Adrenal gland (tissue), 12 donors: Measurements from ENCODE around the gene DUOXA2. TPM values are rescaled to one million over a fixed set of nuclear protein-coding genes. Genes with fewer than 3 reads are reported as not detected.

Experiments
- DNase-seq, 7 donors: peaks; one replicate each; pipeline ENCODE4 v3.0.0-alpha.2; 2019 to 2020
- H3K27ac ChIP-seq, 5 donors: fragments of 200-600 bp; sonication (generic) in 4 of 5; 1 replicate in 3 of 5; 2 replicates in 2 of 5; pipeline versions ENCODE4 v1.5.1 to v1.8.0; 2016 to 2020; ENCODE audit warnings: mild to moderate bottlenecking in 1 of 5
- H3K27me3 ChIP-seq: fragments of 200-600 bp; 2 replicates; pipeline ENCODE4 v1.8.0; 2021
- H3K36me3 ChIP-seq, 2 donors: fragments of 200-600 bp; replicated peaks in 1 of 2; 1 replicate in 1 of 2; 2 replicates in 1 of 2; pipeline versions ENCODE4 v1.5.1 to v1.8.0; 2018 to 2022
- H3K4me1 ChIP-seq, 2 donors: fragments of 200-600 bp; replicated peaks in 1 of 2; 1 replicate in 1 of 2; 2 replicates in 1 of 2; pipeline versions ENCODE4 v1.5.1 to v1.8.0; 2018 to 2021
- H3K4me3 ChIP-seq, 4 donors: fragments of 200-600 bp; sonication (generic) in 3 of 4; one replicate each; pipeline ENCODE4 v1.5.1; 2016 to 2018
- H3K9me3 ChIP-seq, 3 donors: fragments of 200-600 bp; sonication (generic) in 1 of 3; replicated peaks in 1 of 3; 1 replicate in 2 of 3; 2 replicates in 1 of 3; pipeline versions ENCODE4 v1.5.1 to v1.8.0; 2016 to 2021
- POLR2A ChIP-seq, 2 donors: fragments of 450-650 bp; IDR thresholded peaks; one replicate each; pipeline ENCODE4 v1.6.1; 2017; ENCODE audit warnings: antibody characterized with exemption in 2 of 2, mild to moderate bottlenecking in 2 of 2, moderate library complexity in 1 of 2
- WGBS, 4 donors: extraction: QIAGEN DNeasy Blood & Tissue Kit in 2 of 4; methylation state at CpG; one replicate each; pipeline versions ENCODE4 v1.1.5 to v1.1.7; 2013 to 2017; 5-methylcytosine and 5-hydroxymethylcytosine counted together
- intact Hi-C, 2 donors: fragments of 100-400 bp; cut with DNase I; formaldehyde crosslinking; loops; one replicate each; pipeline versions ENCODE4 v1.14.1 to v1.15.0; 2022 to 2023
- polyA plus RNA-seq, 3 donors: library from polyadenylated mRNA; stranded (reverse); fragments of 200-250 nt in 2 of 3; fragments of 350-450 nt in 1 of 3; fragmentation: Illumina TruSeq in 1 of 3; extraction: RNeasy Lipid Tissue Mini Kit (QIAGEN cat#74804) in 1 of 3; gene quantifications; one replicate each; pipeline ENCODE4 v1.2.3, GENCODE V29; 2013 to 2014
- total RNA-seq, 9 donors: library from RNA; depleted of rRNA in 4 of 9; stranded (reverse); fragments of >200 nt in 4 of 9; fragments of 120-200 nt in 1 of 9; fragmentation: NEBNext Ultra II Directional in 1 of 9; extraction: Animal tissue kit (Norgen Biotek cat#: 25700) in 1 of 9; gene quantifications; one replicate each; pipeline versions ENCODE4 v1.1.0 to v1.2.4, GENCODE V29; 2013 to 2023
- TF ChIP-seq, protein P1 (sequence below), 6 experiments: fragments of 450-650 bp in 4 of 6; fragments of 200-600 bp in 2 of 6; sonication (generic) in 1 of 6; IDR thresholded peaks; 1 replicate in 5 of 6; 2 replicates in 1 of 6; pipeline versions ENCODE4 v1.5.1 to v1.8.0; 2016 to 2021; ENCODE audit warnings: antibody characterized with exemption in 6 of 6, mild to moderate bottlenecking in 2 of 6, moderate library complexity in 1 of 6
- donor health status: healthy with polysubstance abuse.
- donor health status: Bipolar disorder and iron deficiency.
- donor health status: DM: yes; HTN: yes; CAD: no.
- donor health status: DM: no; HTN: no; CAD: no.
- donor health status: DM: no; HTN: no; CAD: no.
- donor health status: DM: yes; HTN: yes; CAD: no.

The DUOXA2 gene
- total and polyA plus RNA-seq, 12 donors, result 0.11 to 4.1 (median 0.85) TPM; not detected in 4

DNA sequence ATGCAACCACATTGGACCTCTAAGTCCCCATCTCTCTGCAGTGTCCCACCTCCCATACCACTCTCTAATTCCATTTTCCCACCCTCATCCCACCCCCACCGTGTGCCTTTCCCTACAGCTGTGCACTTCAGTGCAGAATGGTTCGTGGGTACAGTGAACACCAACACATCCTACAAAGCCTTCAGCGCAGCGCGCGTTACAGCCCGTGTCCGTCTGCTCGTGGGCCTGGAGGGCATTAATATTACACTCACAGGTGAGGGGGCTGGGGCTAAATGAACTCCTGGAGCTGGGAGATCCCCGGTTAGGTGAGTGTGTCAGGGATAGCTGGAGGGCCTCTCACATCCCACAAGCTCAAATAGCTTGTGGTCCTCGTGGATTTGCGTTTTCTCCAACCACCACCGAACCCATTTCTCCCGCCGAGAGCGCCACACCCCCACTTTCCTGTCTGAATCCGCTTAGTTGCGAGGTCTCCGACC, 1.9 kb downstream of the DUOXA2 start:
- no peak for TF ChIP-seq POLR2A (IDR thresholded peaks at IDR 0.05)
- TF ChIP-seq, protein P1, sequence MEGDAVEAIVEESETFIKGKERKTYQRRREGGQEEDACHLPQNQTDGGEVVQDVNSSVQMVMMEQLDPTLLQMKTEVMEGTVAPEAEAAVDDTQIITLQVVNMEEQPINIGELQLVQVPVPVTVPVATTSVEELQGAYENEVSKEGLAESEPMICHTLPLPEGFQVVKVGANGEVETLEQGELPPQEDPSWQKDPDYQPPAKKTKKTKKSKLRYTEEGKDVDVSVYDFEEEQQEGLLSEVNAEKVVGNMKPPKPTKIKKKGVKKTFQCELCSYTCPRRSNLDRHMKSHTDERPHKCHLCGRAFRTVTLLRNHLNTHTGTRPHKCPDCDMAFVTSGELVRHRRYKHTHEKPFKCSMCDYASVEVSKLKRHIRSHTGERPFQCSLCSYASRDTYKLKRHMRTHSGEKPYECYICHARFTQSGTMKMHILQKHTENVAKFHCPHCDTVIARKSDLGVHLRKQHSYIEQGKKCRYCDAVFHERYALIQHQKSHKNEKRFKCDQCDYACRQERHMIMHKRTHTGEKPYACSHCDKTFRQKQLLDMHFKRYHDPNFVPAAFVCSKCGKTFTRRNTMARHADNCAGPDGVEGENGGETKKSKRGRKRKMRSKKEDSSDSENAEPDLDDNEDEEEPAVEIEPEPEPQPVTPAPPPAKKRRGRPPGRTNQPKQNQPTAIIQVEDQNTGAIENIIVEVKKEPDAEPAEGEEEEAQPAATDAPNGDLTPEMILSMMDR (IDR thresholded peaks at IDR 0.05), result no peak
- no peak for DNase-seq
- Histone ChIP-seq H3K27ac (no peak overlapping the region), H3K4me1 (peaks cover 6 to 19% of the 10 kb centered on the region in 2 donors), H3K4me3 (no peak overlapping the region), H3K9me3 (no peaks in the 10 kb centered on the region), H3K36me3 (no peaks in the 10 kb centered on the region), H3K27me3 (peaks cover 64% of the 10 kb centered on the region)
- 46 to 65% (median 49%) methylated on average over 15 to 19 of the region's 19 CpGs for WGBS, 4 donors
- intact Hi-C loops, result loop anchor here in 1 of 2 donors (5.0 to 10.0 kb wide), 3 partner anchors 51 to 141 kb away; no protein-coding TSS in a partner anchor

DNA sequence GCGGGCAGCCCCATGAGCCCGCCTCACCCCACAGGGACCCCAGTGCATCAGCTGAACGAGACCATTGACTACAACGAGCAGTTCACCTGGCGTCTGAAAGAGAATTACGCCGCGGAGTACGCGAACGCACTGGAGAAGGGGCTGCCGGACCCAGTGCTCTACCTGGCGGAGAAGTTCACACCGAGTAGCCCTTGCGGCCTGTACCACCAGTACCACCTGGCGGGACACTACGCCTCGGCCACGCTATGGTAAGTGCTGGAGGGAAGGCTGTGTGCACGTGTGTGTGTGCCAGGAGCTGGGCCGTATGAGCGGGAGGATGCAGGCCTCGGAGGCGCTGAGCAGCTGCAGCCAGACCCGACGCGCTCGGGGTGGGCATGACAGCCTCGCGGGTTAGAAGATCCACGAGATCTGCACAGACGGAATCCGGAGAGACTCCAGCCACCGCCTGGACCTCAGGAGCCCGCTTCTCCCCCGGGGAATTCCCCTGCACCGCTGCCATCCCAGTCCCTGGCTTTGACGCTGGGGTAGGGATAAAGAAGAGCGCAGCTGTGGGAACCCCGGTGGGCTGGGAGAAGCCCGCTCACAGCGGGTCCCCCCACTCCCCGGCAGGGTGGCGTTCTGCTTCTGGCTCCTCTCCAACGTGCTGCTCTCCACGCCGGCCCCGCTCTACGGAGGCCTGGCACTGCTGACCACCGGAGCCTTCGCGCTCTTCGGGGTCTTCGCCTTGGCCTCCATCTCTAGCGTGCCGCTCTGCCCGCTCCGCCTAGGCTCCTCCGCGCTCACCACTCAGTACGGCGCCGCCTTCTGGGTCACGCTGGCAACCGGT, 2.6 kb downstream of the DUOXA2 start:
- intact Hi-C loops, result loop anchor here in 1 of 2 donors (5.0 to 10.0 kb wide), 3 partner anchors 51 to 142 kb away; no protein-coding TSS in a partner anchor
- Histone ChIP-seq H3K4me3 (no peak overlapping the region), H3K27me3 (peaks cover 60% of the 10 kb centered on the region)

DNA sequence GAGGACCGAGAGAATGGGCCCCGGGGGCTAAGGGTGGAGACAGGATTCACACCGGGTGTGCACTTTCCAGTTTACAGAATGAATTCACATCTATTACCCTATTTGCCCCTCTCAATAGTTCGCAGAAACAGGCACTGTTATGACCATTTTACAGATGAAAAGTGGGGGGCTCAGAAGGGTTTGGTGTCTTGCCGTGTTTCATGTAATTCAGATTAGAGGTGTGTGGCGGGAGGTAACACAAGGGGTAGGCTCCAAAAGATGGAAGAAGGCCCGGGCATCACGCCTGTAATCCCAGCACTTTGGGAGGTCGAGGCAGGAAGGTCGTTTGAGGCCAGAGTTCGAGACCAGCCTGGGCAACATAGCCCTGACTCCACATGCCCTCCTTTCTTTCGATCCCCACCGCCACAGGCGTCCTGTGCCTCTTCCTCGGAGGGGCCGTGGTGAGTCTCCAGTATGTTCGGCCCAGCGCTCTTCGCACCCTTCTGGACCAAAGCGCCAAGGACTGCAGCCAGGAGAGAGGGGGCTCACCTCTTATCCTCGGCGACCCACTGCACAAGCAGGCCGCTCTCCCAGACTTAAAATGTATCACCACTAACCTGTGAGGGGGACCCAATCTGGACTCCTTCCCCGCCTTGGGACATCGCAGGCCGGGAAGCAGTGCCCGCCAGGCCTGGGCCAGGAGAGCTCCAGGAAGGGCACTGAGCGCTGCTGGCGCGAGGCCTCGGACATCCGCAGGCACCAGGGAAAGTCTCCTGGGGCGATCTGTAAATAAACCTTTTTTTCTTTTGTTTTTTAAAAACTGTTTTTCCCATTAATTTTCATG, 3.4 kb downstream of the DUOXA2 start:
- WGBS, 4 donors, result 40 to 50% (median 46%) methylated on average over 21 to 33 of the region's 33 CpGs
- H3K27me3 ChIP-seq, result peaks cover 52% of the 10 kb centered on the region
- intact Hi-C loops, result loop anchor here in 1 of 2 donors (5.0 to 10.0 kb wide), 3 partner anchors 50 to 143 kb away; no protein-coding TSS in a partner anchor
- H3K9me3 ChIP-seq, result no peaks in the 10 kb centered on the region
- H3K4me1 ChIP-seq, result peaks cover 6 to 17% of the 10 kb centered on the region in 2 donors
- H3K4me3 ChIP-seq, result no peak overlapping the region
- no peaks in the 10 kb centered on the region for H3K36me3 ChIP-seq
- H3K27ac ChIP-seq, result no peak overlapping the region
- no peak for TF ChIP-seq POLR2A (IDR thresholded peaks at IDR 0.05)
- TF ChIP-seq, protein P1 (IDR thresholded peaks at IDR 0.05), result no peak
- no peak for DNase-seq

More for the DNA sequence above, 2.6 kb downstream of the DUOXA2 start:
- Histone ChIP-seq H3K9me3 (no peaks in the 10 kb centered on the region), H3K4me1 (peaks cover 6 to 19% of the 10 kb centered on the region in 2 donors), H3K36me3 (no peaks in the 10 kb centered on the region), H3K27ac (no peak overlapping the region)
- no peak for DNase-seq
- TF ChIP-seq, protein P1 (IDR thresholded peaks at IDR 0.05), result no peak
- no peak for TF ChIP-seq POLR2A (IDR thresholded peaks at IDR 0.05)
- 41 to 58% (median 42%) methylated on average over 40 to 65 of the region's 65 CpGs for WGBS, 4 donors
